ENCODE measurements around the gene MS4A14. TPM values are rescaled to one million over a fixed set of nuclear protein-coding genes. Genes with fewer than 3 reads are reported as not detected.

The MS4A14 gene
- total and polyA plus RNA-seq, 3 donors from 2014 or later: 32.7 to 154 (median 127) TPM

DNA sequence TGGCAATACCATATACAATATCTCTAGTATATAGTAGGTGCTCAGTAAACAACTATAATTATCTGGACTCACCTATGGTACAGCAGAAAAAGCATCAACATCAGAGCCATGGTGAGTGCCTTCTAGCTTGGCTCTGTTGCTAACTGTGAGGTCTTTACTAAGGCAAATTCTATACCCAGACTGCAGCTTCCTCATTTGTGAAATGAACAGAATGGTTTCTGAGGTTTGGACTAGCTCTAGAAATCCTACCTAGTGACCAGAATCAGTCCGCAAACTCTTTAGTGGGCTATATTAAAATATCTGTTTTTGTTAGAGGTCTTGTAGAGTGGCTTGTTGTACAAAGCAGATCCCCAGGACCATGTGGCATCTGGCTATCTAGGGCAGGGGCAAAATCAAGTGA lies 63.1 kb downstream of the MS4A14 start:
- DNase-seq: no peak
- Histone ChIP-seq H3K4me1 (no peaks in the 10 kb centered on the region), H3K36me3 (ENCODE audit: low read depth, missing control alignments) (no peaks in the 10 kb centered on the region), H3K9me3 (no peaks in the 10 kb centered on the region), H3K4me3 (no peak overlapping the region), H3K27ac (no peak overlapping the region), H3K27me3 (no peaks in the 10 kb centered on the region)
- whole genome bisulfite sequencing, 2 donors: 97 to 100% methylated on average over 1 of the region's 1 CpG
- TF ChIP-seq POLR2A (IDR thresholded peaks at IDR 0.05): no peak
- TF ChIP-seq, protein P1, sequence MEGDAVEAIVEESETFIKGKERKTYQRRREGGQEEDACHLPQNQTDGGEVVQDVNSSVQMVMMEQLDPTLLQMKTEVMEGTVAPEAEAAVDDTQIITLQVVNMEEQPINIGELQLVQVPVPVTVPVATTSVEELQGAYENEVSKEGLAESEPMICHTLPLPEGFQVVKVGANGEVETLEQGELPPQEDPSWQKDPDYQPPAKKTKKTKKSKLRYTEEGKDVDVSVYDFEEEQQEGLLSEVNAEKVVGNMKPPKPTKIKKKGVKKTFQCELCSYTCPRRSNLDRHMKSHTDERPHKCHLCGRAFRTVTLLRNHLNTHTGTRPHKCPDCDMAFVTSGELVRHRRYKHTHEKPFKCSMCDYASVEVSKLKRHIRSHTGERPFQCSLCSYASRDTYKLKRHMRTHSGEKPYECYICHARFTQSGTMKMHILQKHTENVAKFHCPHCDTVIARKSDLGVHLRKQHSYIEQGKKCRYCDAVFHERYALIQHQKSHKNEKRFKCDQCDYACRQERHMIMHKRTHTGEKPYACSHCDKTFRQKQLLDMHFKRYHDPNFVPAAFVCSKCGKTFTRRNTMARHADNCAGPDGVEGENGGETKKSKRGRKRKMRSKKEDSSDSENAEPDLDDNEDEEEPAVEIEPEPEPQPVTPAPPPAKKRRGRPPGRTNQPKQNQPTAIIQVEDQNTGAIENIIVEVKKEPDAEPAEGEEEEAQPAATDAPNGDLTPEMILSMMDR (IDR thresholded peaks at IDR 0.05): no peak
- intact Hi-C loops (cut with DNase I; ENCODE audit: low total_unique reads): no loop called here

Other genes starting within 250 kb of the MS4A14 start
- gene MS4A6A, start 213.4 kb upstream of the MS4A14 start, total RNA-seq: 10 to 100 TPM in 1 of 2 donors, 1 to 10 TPM in 1; 6.1 to 21.6 TPM
- 49.5 TPM for gene MS4A6A, start 213.4 kb upstream of the MS4A14 start, polyA plus RNA-seq (ENCODE audit: insufficient read depth, low read depth, low replicate concordance)
- gene MS4A4E, start 153.3 kb upstream of the MS4A14 start, total RNA-seq: 1 to 10 TPM; 3.8 to 4.6 TPM
- gene MS4A4E, start 153.3 kb upstream of the MS4A14 start, polyA plus RNA-seq (ENCODE audit: insufficient read depth, low read depth, low replicate concordance): 1.3 TPM
- 10 to 100 TPM in 1 of 2 donors, 1 to 10 TPM in 1; 2.0 to 11.0 TPM for gene MS4A4A, start 115.8 kb upstream of the MS4A14 start, total RNA-seq
- gene MS4A4A, start 115.8 kb upstream of the MS4A14 start, polyA plus RNA-seq (ENCODE audit: insufficient read depth, low read depth, low replicate concordance): 11.4 TPM
- gene MS4A6E, start 69.2 kb upstream of the MS4A14 start, total RNA-seq: 10 to 100 TPM; 31.4 to 75.4 TPM
- gene MS4A6E, start 69.2 kb upstream of the MS4A14 start, polyA plus RNA-seq (ENCODE audit: insufficient read depth, low read depth, low replicate concordance): 167 TPM
- gene MS4A7, start 17.9 kb upstream of the MS4A14 start, total RNA-seq: 10 to 100 TPM in 1 of 2 donors, 1 to 10 TPM in 1; 5.7 to 11.9 TPM
- gene MS4A7, start 17.9 kb upstream of the MS4A14 start, polyA plus RNA-seq (ENCODE audit: insufficient read depth, low read depth, low replicate concordance): 8.9 TPM
- 10 to 100 TPM; 17.9 to 48.1 TPM for gene MS4A5, start 33.1 kb downstream of the MS4A14 start, total RNA-seq
- 71.6 TPM for gene MS4A5, start 33.1 kb downstream of the MS4A14 start, polyA plus RNA-seq (ENCODE audit: insufficient read depth, low read depth, low replicate concordance)
- 1 to 10 TPM in 1 of 2 donors, under 1 TPM in 1; 0.43 to 4.0 TPM for gene MS4A1, start 59.4 kb downstream of the MS4A14 start, total RNA-seq
- 2.8 TPM for gene MS4A1, start 59.4 kb downstream of the MS4A14 start, polyA plus RNA-seq (ENCODE audit: insufficient read depth, low read depth, low replicate concordance)
- under 1 TPM; 0.71 to 0.74 TPM for gene MS4A12, start 96.3 kb downstream of the MS4A14 start, total RNA-seq
- 0.33 TPM for gene MS4A12, start 96.3 kb downstream of the MS4A14 start, polyA plus RNA-seq (ENCODE audit: insufficient read depth, low read depth, low replicate concordance)
- gene MS4A13, start 118.9 kb downstream of the MS4A14 start, total RNA-seq: under 1 TPM in 1 of 2 donors, not detected in 1; 0.55 TPM
- gene MS4A13, start 118.9 kb downstream of the MS4A14 start, polyA plus RNA-seq (ENCODE audit: insufficient read depth, low read depth, low replicate concordance): 7.0 TPM

Measured in testis (tissue), 3 donors.